ENCODE data around the gene GLUD2.
"Not testable (repeated sequence)": the region's sequence is repeated elsewhere in the genome, so short reads cannot be mapped to it uniquely, and the experiment has no call there.

DNA sequence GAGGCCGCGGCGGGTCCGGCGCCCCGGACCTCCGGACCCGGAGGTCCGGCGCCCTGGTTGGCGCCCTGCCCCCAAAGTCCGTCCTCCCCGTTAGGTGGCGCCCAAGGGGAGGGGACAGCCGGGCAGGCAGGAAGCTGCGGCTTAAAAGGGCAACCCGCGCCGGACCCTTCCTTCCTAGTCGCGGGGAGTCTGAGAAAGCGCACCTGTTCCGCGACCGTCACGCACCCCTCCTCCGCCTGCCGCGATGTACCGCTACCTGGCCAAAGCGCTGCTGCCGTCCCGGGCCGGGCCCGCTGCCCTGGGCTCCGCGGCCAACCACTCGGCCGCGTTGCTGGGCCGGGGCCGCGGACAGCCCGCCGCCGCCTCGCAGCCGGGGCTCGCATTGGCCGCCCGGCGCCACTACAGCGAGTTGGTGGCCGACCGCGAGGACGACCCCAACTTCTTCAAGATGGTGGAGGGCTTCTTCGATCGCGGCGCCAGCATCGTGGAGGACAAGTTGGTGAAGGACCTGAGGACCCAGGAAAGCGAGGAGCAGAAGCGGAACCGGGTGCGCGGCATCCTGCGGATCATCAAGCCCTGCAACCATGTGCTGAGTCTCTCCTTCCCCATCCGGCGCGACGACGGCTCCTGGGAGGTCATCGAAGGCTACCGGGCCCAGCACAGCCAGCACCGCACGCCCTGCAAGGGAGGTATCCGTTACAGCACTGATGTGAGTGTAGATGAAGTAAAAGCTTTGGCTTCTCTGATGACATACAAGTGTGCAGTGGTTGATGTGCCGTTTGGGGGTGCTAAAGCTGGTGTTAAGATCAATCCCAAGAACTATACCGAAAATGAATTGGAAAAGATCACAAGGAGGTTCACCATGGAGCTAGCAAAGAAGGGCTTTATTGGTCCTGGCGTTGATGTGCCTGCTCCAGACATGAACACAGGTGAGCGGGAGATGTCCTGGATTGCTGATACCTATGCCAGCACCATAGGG is at the start of gene GLUD2:
- TF ChIP-seq, protein P1, sequence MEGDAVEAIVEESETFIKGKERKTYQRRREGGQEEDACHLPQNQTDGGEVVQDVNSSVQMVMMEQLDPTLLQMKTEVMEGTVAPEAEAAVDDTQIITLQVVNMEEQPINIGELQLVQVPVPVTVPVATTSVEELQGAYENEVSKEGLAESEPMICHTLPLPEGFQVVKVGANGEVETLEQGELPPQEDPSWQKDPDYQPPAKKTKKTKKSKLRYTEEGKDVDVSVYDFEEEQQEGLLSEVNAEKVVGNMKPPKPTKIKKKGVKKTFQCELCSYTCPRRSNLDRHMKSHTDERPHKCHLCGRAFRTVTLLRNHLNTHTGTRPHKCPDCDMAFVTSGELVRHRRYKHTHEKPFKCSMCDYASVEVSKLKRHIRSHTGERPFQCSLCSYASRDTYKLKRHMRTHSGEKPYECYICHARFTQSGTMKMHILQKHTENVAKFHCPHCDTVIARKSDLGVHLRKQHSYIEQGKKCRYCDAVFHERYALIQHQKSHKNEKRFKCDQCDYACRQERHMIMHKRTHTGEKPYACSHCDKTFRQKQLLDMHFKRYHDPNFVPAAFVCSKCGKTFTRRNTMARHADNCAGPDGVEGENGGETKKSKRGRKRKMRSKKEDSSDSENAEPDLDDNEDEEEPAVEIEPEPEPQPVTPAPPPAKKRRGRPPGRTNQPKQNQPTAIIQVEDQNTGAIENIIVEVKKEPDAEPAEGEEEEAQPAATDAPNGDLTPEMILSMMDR (IDR thresholded peaks at IDR 0.05): peak; percentile 50
- TF ChIP-seq EZH2phosphoT487, EZH2 (IDR thresholded peaks at IDR 0.05): not testable (repeated sequence)
